Measurements from ENCODE around the gene PCDH15. TPM values are rescaled to one million over a fixed set of nuclear protein-coding genes. Genes with fewer than 3 reads are reported as not detected.

The PCDH15 gene
- total RNA-seq, 2 donors from 2014 or later, result 0.58 to 0.95 TPM

GRCh38 chr10:53765311-53765710 is 1035.7 kb downstream of the PCDH15 start:
- DNase-seq, result no peak
- Mint-ChIP-seq H3K36me3 (ENCODE audit: low read depth) (no peaks in the 10 kb centered on the region), H3K4me3 (no peak overlapping the region), H3K4me1 (no peaks in the 10 kb centered on the region), H3K9me3 (peaks cover 9% of the 10 kb centered on the region), H3K27ac (no peak overlapping the region), H3K27me3 (ENCODE audit: insufficient read depth) (peaks cover 23% of the 10 kb centered on the region)
- H3K4me1 ChIP-seq (ENCODE audit: control insufficient read depth, insufficient read depth, low read length), result no peaks in the 10 kb centered on the region
- peaks cover 37% of the 10 kb centered on the region for H3K27me3 ChIP-seq (ENCODE audit: control insufficient read depth, insufficient read depth, low read length, poor library complexity, severe bottlenecking)
- H3K9me3 ChIP-seq (ENCODE audit: control insufficient read depth, low read length), result peaks cover 17% of the 10 kb centered on the region
- no peaks in the 10 kb centered on the region for H3K36me3 ChIP-seq (ENCODE audit: control insufficient read depth, insufficient read depth, low read length)
- no peak overlapping the region for H3K4me3 ChIP-seq (ENCODE audit: low read length)
- no peak overlapping the region for H3K9ac ChIP-seq (ENCODE audit: extremely low read depth, low read length, poor library complexity, severe bottlenecking)
- no peak for TF ChIP-seq CTCF (conservative IDR thresholded peaks at IDR 0.05)
- H3K27ac ChIP-seq (ENCODE audit: low read depth, low read length), result no peak overlapping the region
- 90 to 100% methylated on average over 1 of the region's 1 CpG for WGBS, 2 experiments (ENCODE audit: insufficient coverage in 1 of 2, insufficient read length in 1 of 2)

- H3K27ac Mint-ChIP-seq, result no peak overlapping the region
- no peaks in the 10 kb centered on the region for H3K4me1 ChIP-seq (ENCODE audit: control insufficient read depth, insufficient read depth, low read length)
- 70 to 71% methylated on average over 2 to 6 of the region's 6 CpGs for WGBS, 2 experiments (ENCODE audit: insufficient coverage in 1 of 2, insufficient read length in 1 of 2)
- no peak overlapping the region for H3K9ac ChIP-seq (ENCODE audit: extremely low read depth, low read length, poor library complexity, severe bottlenecking)
- no peaks in the 10 kb centered on the region for H3K36me3 ChIP-seq (ENCODE audit: control insufficient read depth, insufficient read depth, low read length)
- DNase-seq, result no peak
- H3K36me3 Mint-ChIP-seq (ENCODE audit: low read depth), result no peaks in the 10 kb centered on the region
- H3K27me3 Mint-ChIP-seq (ENCODE audit: insufficient read depth), result peaks cover 2% of the 10 kb centered on the region
- H3K4me1 Mint-ChIP-seq, result no peaks in the 10 kb centered on the region
- H3K9me3 ChIP-seq (ENCODE audit: control insufficient read depth, low read length), result peaks cover 3% of the 10 kb centered on the region
- H3K27me3 ChIP-seq (ENCODE audit: control insufficient read depth, insufficient read depth, low read length, poor library complexity, severe bottlenecking), result peaks cover 29% of the 10 kb centered on the region
- no peak overlapping the region for H3K4me3 Mint-ChIP-seq
- H3K27ac ChIP-seq (ENCODE audit: low read depth, low read length), result no peak overlapping the region
- no peak overlapping the region for H3K4me3 ChIP-seq (ENCODE audit: low read length)
- no peak for TF ChIP-seq CTCF (conservative IDR thresholded peaks at IDR 0.05)
- peaks cover 2% of the 10 kb centered on the region for H3K9me3 Mint-ChIP-seq
These were observed 1046.3 kb downstream of the PCDH15 start for GRCh38 chr10:53754596-53755250.

Small RNA genes lying within 50 kb of the gene (microRNA-seq; reads per million reads assigned to microRNA genes)
- gene MIR548F1 (ENCODE audit: borderline microRNAs expressed), result not detected

Data from endodermal cell (in vitro differentiated cells).